Measurements from ENCODE around the gene PRRT3.

DNA sequence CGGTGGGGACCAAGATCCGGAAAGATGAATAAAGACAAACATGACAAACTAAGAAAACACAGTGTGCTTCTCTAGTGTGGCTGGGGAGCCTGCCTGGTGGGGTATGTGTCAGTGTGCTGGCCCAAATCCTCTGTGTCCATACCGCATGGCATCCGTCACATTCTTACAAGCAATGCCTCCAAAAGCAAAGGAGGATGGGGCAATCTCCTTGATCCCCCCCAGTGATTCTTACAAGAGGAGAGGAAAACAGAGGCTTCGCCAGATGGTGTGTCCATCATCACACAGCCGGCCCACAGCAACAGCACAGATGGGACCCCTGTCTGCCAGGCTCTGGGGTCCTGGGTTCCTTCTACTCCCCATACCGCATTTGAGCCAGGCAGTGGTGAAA, 35.9 kb downstream of the PRRT3 start:
- TF ChIP-seq, protein P1, sequence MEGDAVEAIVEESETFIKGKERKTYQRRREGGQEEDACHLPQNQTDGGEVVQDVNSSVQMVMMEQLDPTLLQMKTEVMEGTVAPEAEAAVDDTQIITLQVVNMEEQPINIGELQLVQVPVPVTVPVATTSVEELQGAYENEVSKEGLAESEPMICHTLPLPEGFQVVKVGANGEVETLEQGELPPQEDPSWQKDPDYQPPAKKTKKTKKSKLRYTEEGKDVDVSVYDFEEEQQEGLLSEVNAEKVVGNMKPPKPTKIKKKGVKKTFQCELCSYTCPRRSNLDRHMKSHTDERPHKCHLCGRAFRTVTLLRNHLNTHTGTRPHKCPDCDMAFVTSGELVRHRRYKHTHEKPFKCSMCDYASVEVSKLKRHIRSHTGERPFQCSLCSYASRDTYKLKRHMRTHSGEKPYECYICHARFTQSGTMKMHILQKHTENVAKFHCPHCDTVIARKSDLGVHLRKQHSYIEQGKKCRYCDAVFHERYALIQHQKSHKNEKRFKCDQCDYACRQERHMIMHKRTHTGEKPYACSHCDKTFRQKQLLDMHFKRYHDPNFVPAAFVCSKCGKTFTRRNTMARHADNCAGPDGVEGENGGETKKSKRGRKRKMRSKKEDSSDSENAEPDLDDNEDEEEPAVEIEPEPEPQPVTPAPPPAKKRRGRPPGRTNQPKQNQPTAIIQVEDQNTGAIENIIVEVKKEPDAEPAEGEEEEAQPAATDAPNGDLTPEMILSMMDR (IDR thresholded peaks at IDR 0.05) = no peak
- TF ChIP-seq EP300 (IDR thresholded peaks at IDR 0.05) (no peak), POLR2A (IDR thresholded peaks at IDR 0.05) (no peak)
